Ishikawa (cell line): Measurements from ENCODE around the gene SH3RF3.

ENCODE experiments used
- CEBPB ChIP-seq: IDR thresholded peaks from 2 replicates; pipeline ENCODE4 v1.6.1; 2012
- CREB1 ChIP-seq: IDR thresholded peaks from 2 replicates; pipeline ENCODE4 v1.6.1; 2012; ENCODE audit warnings: low read depth
- EGR1 ChIP-seq: IDR thresholded peaks from 2 replicates; pipeline ENCODE4 v1.6.1; 2012
- EP300 ChIP-seq: IDR thresholded peaks from 2 replicates; pipeline ENCODE4 v1.6.1; 2012; ENCODE audit warnings: borderline replicate concordance
- FOXM1 ChIP-seq: IDR thresholded peaks from 2 replicates; pipeline ENCODE4 v1.6.1; 2012; ENCODE audit warnings: low read depth, borderline replicate concordance
- MAX ChIP-seq: IDR thresholded peaks from 2 replicates; pipeline ENCODE4 v1.6.1; 2012
- NFIC ChIP-seq: IDR thresholded peaks from 2 replicates; pipeline ENCODE4 v1.6.1; 2012
- RAD21 ChIP-seq: IDR thresholded peaks from 2 replicates; pipeline ENCODE4 v1.6.1; 2012; ENCODE audit warnings: low read depth
- TAF1 ChIP-seq: IDR thresholded peaks from 2 replicates; pipeline ENCODE4 v1.6.1; 2012; ENCODE audit warnings: low read depth, mild to moderate bottlenecking
- TCF12 ChIP-seq: IDR thresholded peaks from 2 replicates; pipeline ENCODE4 v1.6.1; 2012; ENCODE audit warnings: low read depth
- TEAD4 ChIP-seq: IDR thresholded peaks from 2 replicates; pipeline ENCODE4 v1.6.1; 2012
- YY1 ChIP-seq: IDR thresholded peaks from 2 replicates; pipeline ENCODE4 v1.6.1; 2012; ENCODE audit warnings: low read depth
- ZBTB7A ChIP-seq: IDR thresholded peaks from 2 replicates; pipeline ENCODE4 v1.6.1; 2012; ENCODE audit warnings: low read depth
- TF ChIP-seq, protein P1 (sequence below): IDR thresholded peaks from 2 replicates; pipeline ENCODE4 v1.6.1; 2012
- TF ChIP-seq, protein P2 (sequence below): IDR thresholded peaks from 2 replicates; pipeline ENCODE4 v1.6.1; 2012; ENCODE audit warnings: low read depth, mild to moderate bottlenecking

Gene SH3RF3

DNA sequence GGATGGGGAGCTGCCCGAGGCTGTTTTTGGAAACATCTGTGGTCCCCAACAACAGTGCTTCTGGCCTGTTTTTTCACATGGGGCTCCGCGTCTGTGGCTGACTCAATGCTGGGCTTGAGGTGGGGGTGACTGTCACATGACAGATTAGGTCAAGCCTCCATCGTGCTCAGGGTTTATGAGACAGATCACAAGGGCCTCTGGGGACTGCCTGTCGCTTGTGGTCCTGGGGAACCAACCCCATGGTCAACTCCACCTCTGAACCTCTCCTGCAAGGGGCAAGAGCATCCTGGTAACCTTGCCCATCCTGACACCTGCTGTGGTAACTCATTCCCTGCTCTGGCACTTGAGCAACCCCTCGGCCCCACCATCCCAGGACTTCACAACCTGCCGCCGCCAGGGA, 47.6 kb upstream of the SH3RF3 start:
- TF ChIP-seq YY1 (no peak), TCF12 (no peak), TEAD4 (no peak), TAF1 (no peak), RAD21 (no peak), EGR1 (no peak), MAX (no peak), CEBPB (no peak), FOXM1 (no peak), NFIC (no peak), ZBTB7A (no peak), CREB1 (no peak), EP300 (no peak)
- TF ChIP-seq, protein P1, sequence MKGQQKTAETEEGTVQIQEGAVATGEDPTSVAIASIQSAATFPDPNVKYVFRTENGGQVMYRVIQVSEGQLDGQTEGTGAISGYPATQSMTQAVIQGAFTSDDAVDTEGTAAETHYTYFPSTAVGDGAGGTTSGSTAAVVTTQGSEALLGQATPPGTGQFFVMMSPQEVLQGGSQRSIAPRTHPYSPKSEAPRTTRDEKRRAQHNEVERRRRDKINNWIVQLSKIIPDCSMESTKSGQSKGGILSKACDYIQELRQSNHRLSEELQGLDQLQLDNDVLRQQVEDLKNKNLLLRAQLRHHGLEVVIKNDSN, result no peak
- TF ChIP-seq, protein P2, sequence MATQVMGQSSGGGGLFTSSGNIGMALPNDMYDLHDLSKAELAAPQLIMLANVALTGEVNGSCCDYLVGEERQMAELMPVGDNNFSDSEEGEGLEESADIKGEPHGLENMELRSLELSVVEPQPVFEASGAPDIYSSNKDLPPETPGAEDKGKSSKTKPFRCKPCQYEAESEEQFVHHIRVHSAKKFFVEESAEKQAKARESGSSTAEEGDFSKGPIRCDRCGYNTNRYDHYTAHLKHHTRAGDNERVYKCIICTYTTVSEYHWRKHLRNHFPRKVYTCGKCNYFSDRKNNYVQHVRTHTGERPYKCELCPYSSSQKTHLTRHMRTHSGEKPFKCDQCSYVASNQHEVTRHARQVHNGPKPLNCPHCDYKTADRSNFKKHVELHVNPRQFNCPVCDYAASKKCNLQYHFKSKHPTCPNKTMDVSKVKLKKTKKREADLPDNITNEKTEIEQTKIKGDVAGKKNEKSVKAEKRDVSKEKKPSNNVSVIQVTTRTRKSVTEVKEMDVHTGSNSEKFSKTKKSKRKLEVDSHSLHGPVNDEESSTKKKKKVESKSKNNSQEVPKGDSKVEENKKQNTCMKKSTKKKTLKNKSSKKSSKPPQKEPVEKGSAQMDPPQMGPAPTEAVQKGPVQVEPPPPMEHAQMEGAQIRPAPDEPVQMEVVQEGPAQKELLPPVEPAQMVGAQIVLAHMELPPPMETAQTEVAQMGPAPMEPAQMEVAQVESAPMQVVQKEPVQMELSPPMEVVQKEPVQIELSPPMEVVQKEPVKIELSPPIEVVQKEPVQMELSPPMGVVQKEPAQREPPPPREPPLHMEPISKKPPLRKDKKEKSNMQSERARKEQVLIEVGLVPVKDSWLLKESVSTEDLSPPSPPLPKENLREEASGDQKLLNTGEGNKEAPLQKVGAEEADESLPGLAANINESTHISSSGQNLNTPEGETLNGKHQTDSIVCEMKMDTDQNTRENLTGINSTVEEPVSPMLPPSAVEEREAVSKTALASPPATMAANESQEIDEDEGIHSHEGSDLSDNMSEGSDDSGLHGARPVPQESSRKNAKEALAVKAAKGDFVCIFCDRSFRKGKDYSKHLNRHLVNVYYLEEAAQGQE, result no peak

GRCh38 chr2:109083771-109084170, 45.2 kb upstream of the SH3RF3 start:
- TF ChIP-seq TCF12 (no peak), ZBTB7A (no peak), EGR1 (no peak), CREB1 (no peak), TEAD4 (no peak), MAX (no peak), TAF1 (no peak), YY1 (no peak), NFIC (no peak), RAD21 (no peak), CEBPB (no peak), EP300 (no peak), FOXM1 (no peak)
- TF ChIP-seq, protein P1, result no peak
- TF ChIP-seq, protein P2, result no peak

DNA sequence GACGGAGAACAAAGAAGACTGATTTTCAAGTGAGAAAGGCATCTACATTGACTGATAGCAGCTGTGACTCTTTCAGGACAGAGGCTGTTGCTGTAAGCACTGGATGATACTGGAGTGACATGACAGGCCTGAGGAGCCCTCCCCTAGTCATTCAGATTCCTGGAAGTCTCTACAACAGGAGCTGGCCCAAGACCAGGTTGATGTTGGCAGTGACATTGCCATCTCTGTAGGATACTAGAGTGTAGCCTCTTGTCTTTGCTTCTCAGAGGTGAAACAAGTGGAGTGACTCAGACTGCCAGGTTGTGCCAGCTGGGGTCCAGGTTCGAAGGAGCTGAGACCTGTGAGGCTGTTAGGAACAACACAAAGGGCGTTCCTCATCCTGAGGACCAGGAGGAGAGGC, 44.7 kb upstream of the SH3RF3 start:
- TF ChIP-seq, protein P2, result no peak
- TF ChIP-seq RAD21 (no peak), YY1 (no peak), TAF1 (no peak)

DNA sequence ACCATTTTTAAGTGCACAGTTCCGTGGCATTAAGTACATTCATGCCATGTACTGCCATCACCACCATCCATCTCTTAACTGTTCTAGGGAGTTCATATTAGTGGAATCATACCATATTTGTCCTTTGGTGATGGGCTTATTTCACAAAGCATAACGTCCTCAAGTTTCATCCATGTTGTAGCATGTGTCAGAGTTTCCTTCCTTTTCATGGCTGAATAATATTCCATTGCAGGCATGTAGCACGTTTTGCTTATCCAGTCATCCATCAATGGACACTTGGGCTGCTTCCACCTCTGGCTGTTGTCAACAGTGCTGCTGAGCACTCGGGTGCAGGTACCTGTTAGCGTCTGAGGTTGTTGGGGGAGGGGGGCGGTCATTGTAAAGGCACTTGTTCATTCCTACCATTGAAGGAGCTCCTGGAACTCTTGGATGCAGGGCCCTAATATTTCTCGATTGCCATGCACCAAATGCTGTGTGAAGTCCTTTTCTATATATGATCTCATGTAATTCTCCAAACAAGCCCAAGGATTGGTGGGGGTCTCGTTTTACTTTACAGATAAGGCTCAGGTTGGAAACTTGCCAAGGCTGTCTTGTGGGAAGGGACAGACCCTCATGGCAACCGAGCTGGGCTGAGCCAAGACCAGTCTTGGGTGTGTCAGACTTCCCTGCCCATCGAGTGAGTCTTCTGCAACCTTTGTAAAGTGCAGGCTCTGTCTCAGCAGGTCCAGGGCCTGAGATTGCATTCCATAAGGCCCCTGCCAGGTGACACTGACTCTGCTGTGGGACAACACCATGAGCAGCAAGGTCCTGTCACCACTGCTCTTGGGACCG, 42.9 kb upstream of the SH3RF3 start:
- TF ChIP-seq RAD21 (no peak), TAF1 (no peak), TEAD4 (no peak), ZBTB7A (no peak), YY1 (no peak), TCF12 (no peak)
- TF ChIP-seq, protein P1, result no peak
- TF ChIP-seq, protein P2, result no peak
